ENCODE data around the gene IL2RA.

DNA sequence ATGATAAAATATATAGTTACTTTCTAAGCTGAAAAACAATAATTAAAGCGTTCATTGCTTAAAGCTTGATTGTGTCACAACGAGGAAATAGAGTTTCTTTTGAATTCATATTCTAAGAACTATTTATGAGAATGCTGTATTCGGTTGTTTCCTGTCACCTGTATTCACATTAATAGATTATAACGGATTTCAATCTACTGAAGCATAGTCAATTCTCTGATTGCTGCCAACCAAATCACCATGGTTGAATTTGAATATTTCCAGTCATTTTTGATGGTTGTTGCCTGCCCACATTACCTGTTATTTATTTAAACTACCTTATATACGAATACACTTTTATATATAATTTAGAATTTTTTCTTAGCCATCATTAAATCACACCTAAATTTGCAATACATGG, 22.0 kb downstream of the IL2RA start:
- TF ChIP-seq EZH2 (IDR thresholded peaks at IDR 0.05; ENCODE audit: borderline replicate concordance, insufficient read depth, low read depth, low read length, poor library complexity, severe bottlenecking), result no peak
- TF ChIP-seq, protein P1, sequence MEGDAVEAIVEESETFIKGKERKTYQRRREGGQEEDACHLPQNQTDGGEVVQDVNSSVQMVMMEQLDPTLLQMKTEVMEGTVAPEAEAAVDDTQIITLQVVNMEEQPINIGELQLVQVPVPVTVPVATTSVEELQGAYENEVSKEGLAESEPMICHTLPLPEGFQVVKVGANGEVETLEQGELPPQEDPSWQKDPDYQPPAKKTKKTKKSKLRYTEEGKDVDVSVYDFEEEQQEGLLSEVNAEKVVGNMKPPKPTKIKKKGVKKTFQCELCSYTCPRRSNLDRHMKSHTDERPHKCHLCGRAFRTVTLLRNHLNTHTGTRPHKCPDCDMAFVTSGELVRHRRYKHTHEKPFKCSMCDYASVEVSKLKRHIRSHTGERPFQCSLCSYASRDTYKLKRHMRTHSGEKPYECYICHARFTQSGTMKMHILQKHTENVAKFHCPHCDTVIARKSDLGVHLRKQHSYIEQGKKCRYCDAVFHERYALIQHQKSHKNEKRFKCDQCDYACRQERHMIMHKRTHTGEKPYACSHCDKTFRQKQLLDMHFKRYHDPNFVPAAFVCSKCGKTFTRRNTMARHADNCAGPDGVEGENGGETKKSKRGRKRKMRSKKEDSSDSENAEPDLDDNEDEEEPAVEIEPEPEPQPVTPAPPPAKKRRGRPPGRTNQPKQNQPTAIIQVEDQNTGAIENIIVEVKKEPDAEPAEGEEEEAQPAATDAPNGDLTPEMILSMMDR (IDR thresholded peaks at IDR 0.05), result no peak
